Stomach smooth muscle (tissue), 2 donors: ENCODE results near the gene OR1S1.
"Not testable (repeated sequence)": the region's sequence is repeated elsewhere in the genome, so short reads cannot be mapped to it uniquely, and the experiment has no call there.

Experiments used
- H3K27ac ChIP-seq: one replicate; pipeline ENCODE4 v1.7.0; 2013; ENCODE audit warnings: mild to moderate bottlenecking, low read length, inconsistent platforms
- H3K27me3 ChIP-seq, 2 donors: one replicate each; pipeline ENCODE4 v1.7.0; 2013; ENCODE audit warnings: low read length in 2 of 2; ENCODE audit not compliant: insufficient read depth in 2 of 2, control insufficient read depth in 1 of 2
- H3K36me3 ChIP-seq, 2 donors: one replicate each; pipeline ENCODE4 v1.7.0; 2013; ENCODE audit warnings: low read length in 2 of 2; ENCODE audit not compliant: control insufficient read depth in 2 of 2, insufficient read depth in 2 of 2
- H3K4me1 ChIP-seq: one replicate; pipeline ENCODE4 v1.7.0; 2013; ENCODE audit warnings: low read length; ENCODE audit not compliant: control insufficient read depth, insufficient read depth
- H3K4me3 ChIP-seq, 2 donors: one replicate each; pipeline ENCODE4 v1.7.0; 2013; ENCODE audit warnings: low read length in 2 of 2
- H3K9ac ChIP-seq, 2 donors: one replicate each; pipeline ENCODE4 v1.7.0; 2013; ENCODE audit warnings: low read length in 2 of 2, mild to moderate bottlenecking in 1 of 2
- H3K9me3 ChIP-seq, 2 donors: one replicate each; pipeline ENCODE4 v1.7.0; 2013; ENCODE audit warnings: low read length in 2 of 2; ENCODE audit not compliant: control insufficient read depth in 2 of 2
- donor health status: healthy.
- donor health status: Pancreatic carcinoma.

The OR1S1 gene

GRCh38 chr11:58212420-58212819 lies at the start of gene OR1S1:
TSS of gene OR1S1 (plus strand) at chr11:58212720.
- not testable (repeated sequence) for H3K36me3 ChIP-seq, H3K4me1 ChIP-seq, H3K27ac ChIP-seq, H3K9me3 ChIP-seq, H3K9ac ChIP-seq, H3K27me3 ChIP-seq, H3K4me3 ChIP-seq

DNA sequence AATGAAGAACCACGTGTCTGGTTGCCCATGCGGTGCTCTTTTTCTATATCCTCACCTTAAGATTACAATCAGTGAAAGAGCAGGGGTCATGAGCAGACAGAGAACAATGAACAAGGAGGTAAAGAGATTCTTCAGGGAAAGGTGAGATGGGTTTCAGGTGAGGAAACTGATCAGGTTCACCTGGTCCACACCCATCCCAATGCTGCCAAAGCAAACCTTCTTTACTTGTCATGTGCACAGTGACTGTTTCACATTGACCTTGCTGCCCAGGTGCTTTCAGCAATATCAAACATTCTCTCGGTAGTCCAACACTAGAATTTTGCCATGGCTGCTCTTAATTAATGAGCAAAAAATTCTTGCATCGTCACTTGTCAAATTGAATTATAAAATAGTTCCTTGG lies 48.1 kb upstream of the OR1S1 start:
- Histone ChIP-seq H3K27me3 (no peaks in the 10 kb centered on the region), H3K4me1 (no peaks in the 10 kb centered on the region), H3K9me3 (no peaks in the 10 kb centered on the region), H3K9ac (no peak overlapping the region), H3K27ac (no peak overlapping the region), H3K4me3 (no peak overlapping the region), H3K36me3 (no peaks in the 10 kb centered on the region)

DNA sequence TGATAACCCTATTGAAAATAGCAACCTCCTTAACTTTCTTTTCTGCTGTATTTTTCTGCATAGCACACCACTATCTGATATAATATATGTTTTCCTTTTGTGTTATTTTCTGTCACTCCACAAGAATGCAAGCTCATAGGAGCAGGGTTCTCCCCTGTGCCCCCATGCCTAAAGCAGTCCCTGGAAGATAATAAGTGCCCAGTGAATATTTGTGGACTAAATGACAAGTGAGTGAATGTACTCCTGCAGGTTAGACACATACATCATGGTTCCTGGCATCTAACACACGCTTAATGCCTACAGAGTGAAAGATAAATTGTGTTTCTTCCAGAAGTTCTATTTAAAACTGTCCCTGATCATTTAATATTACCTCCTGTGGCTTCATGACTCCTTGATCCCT lies 47.5 kb upstream of the OR1S1 start:
- Histone ChIP-seq H3K36me3 (no peaks in the 10 kb centered on the region), H3K9ac (no peak overlapping the region)

GRCh38 chr11:58165504-58166106 lies 46.9 kb upstream of the OR1S1 start:
- Histone ChIP-seq H3K4me1 (no peaks in the 10 kb centered on the region), H3K27me3 (no peaks in the 10 kb centered on the region), H3K9ac (no peak overlapping the region), H3K9me3 (no peaks in the 10 kb centered on the region), H3K36me3 (no peaks in the 10 kb centered on the region), H3K4me3 (no peak overlapping the region), H3K27ac (no peak overlapping the region)

More for the DNA sequence above, 47.5 kb upstream of the OR1S1 start:
- Histone ChIP-seq H3K27me3 (no peaks in the 10 kb centered on the region), H3K9me3 (no peaks in the 10 kb centered on the region), H3K4me3 (no peak overlapping the region), H3K4me1 (no peaks in the 10 kb centered on the region), H3K27ac (no peak overlapping the region)

DNA sequence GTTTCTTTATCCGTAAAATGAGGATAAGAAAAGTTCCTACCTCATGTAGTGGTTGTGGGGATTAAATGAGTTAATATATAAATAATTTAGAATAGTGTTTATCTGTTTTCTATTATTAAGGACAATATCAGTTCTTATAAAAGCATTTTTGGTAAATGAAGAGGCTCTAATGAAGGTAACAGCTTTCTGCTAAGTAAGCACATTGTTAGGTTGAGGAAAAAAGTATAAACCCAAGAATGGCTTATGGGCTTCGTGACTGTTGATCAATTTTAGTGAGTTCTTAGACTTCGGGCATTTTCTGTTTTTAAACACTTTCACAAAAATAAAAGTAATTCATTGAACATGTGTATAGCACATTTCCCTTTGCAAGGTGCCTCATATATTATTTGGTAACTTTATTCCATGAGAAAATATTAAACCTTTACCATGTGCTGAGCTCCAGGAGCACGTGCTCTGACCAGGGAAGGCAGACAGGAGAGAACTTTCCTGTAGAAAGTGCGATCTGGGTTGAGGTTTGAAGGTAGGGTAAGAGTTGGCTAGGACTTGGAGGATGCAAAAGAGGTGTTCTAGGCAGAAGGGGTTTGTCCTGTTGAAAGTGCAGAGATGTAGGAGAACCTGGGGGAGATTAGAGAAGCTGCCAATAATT lies 35.0 kb upstream of the OR1S1 start:
- Histone ChIP-seq H3K4me3 (no peak overlapping the region), H3K27me3 (peaks cover 0 to 2% of the 10 kb centered on the region in 2 donors), H3K36me3 (no peaks in the 10 kb centered on the region), H3K4me1 (no peaks in the 10 kb centered on the region), H3K9ac (no peak overlapping the region), H3K27ac (no peak overlapping the region), H3K9me3 (peaks cover 0 to 4% of the 10 kb centered on the region in 2 donors)

- Histone ChIP-seq H3K9ac (no peak overlapping the region), H3K4me3 (no peak overlapping the region), H3K36me3 (no peaks in the 10 kb centered on the region), H3K27me3 (peaks cover 0 to 2% of the 10 kb centered on the region in 2 donors), H3K9me3 (peaks cover 0 to 4% of the 10 kb centered on the region in 2 donors), H3K27ac (no peak overlapping the region), H3K4me1 (no peaks in the 10 kb centered on the region)
Observed at GRCh38 chr11:58178444-58178843, 34.1 kb upstream of the OR1S1 start.

DNA sequence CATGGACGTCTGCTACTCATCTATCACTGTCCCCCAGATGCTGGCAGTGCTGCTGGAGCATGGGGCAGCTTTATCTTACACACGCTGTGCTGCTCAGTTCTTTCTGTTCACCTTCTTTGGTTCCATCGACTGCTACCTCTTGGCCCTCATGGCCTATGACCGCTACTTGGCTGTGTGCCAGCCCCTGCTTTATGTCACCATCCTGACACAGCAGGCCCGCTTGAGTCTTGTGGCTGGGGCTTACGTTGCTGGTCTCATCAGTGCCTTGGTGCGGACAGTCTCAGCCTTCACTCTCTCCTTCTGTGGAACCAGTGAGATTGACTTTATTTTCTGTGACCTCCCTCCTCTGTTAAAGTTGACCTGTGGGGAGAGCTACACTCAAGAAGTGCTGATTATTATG lies 32.9 kb upstream of the OR1S1 start:
- Histone ChIP-seq H3K9me3 (no peaks in the 10 kb centered on the region), H3K27me3 (no peaks in the 10 kb centered on the region), H3K27ac (no peak overlapping the region), H3K4me1 (no peaks in the 10 kb centered on the region), H3K9ac (no peak overlapping the region), H3K36me3 (no peaks in the 10 kb centered on the region), H3K4me3 (no peak overlapping the region)

DNA sequence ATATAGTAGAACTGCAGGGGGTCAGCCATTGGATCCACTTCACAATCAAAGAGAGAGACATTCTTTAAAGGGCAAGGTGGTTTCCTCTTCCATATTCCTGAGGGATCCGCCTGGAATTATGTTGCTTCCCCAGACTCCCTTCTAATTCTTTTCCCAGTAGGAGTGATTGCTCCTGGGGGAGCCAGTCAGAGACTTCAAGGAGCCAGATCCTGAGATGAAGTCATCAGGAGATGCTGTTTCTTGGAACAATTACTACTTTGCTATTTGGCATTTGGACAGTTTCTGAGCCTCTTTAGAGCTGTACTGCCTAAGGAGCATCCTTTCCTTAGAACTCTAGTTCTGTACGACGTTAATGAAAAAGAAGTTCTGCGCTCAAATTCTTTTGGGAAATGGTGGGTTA lies 25.6 kb upstream of the OR1S1 start:
- Histone ChIP-seq H3K4me3 (no peak overlapping the region), H3K27ac (no peak overlapping the region), H3K27me3 (no peaks in the 10 kb centered on the region), H3K4me1 (no peaks in the 10 kb centered on the region), H3K9ac (no peak overlapping the region), H3K9me3 (no peaks in the 10 kb centered on the region), H3K36me3 (no peaks in the 10 kb centered on the region)

- H3K9me3 ChIP-seq, result peaks cover 0 to 2% of the 10 kb centered on the region in 2 donors
- no peak within 1 kb of the TSS for H3K4me3 ChIP-seq
- H3K4me1 ChIP-seq, result no peaks in the 10 kb centered on the region
- no peaks in the 10 kb centered on the region for H3K27me3 ChIP-seq
- no peaks in the 10 kb centered on the region for H3K36me3 ChIP-seq
- H3K9ac ChIP-seq, result no peak within 1 kb of the TSS
- H3K27ac ChIP-seq, result no peak within 1 kb of the TSS
Observed at GRCh38 chr11:58188770-58189169, 23.8 kb upstream of the OR1S1 start, which contains the start of gene OR9Q2. TSS of gene OR9Q2 (plus strand) at chr11:58189070. CDS start at chr11:58190491, 1,421 bp downstream.

- Histone ChIP-seq H3K4me1 (no peaks in the 10 kb centered on the region), H3K9ac (no peak overlapping the region), H3K27ac (no peak overlapping the region), H3K4me3 (no peak overlapping the region), H3K27me3 (no peaks in the 10 kb centered on the region), H3K36me3 (no peaks in the 10 kb centered on the region), H3K9me3 (peaks cover 0 to 2% of the 10 kb centered on the region in 2 donors)
Observed at GRCh38 chr11:58192229-58192628, 20.3 kb upstream of the OR1S1 start.

GRCh38 chr11:58193391-58193790 lies 19.1 kb upstream of the OR1S1 start:
- no peaks in the 10 kb centered on the region for H3K27me3 ChIP-seq
- no peaks in the 10 kb centered on the region for H3K36me3 ChIP-seq
- H3K9me3 ChIP-seq, result peaks cover 0 to 2% of the 10 kb centered on the region in 2 donors
- no peak overlapping the region for H3K9ac ChIP-seq
- no peak overlapping the region for H3K4me3 ChIP-seq
- H3K27ac ChIP-seq, result no peak overlapping the region
- H3K4me1 ChIP-seq, result no peaks in the 10 kb centered on the region
